Measurements from ENCODE around the gene IFI44.

- TF ChIP-seq CTCF (IDR thresholded peaks at IDR 0.05) = no peak
- TF ChIP-seq EZH2 (IDR thresholded peaks at IDR 0.05; ENCODE audit: borderline replicate concordance, insufficient read depth, low read depth, low read length, poor library complexity, severe bottlenecking) = no peak
Measured at GRCh38 chr1:78665809-78666208, 16.2 kb downstream of the IFI44 start.
